Endothelial cell (in vitro differentiated cells): ENCODE results near the gene REX1BD. TPM values are rescaled to one million over a fixed set of nuclear protein-coding genes. Genes with fewer than 3 reads are reported as not detected.

Source experiments
- DNase-seq: peaks from one replicate; pipeline ENCODE4 v3.0.0; 2021; ENCODE audit warnings: low spot score
- H3K27ac Mint-ChIP-seq: one replicate; pipeline ENCODE4 v1.8.0; 2021; ENCODE audit warnings: mixed read lengths, inconsistent platforms; ENCODE audit not compliant: unreplicated experiment
- H3K27me3 Mint-ChIP-seq: one replicate; pipeline ENCODE4 v1.8.0; 2021; ENCODE audit warnings: mild to moderate bottlenecking, moderate library complexity, mixed read lengths, inconsistent platforms; ENCODE audit not compliant: unreplicated experiment
- H3K36me3 Mint-ChIP-seq: one replicate; pipeline ENCODE4 v1.8.0; 2021; ENCODE audit warnings: mild to moderate bottlenecking, low read depth, mixed read lengths, inconsistent platforms; ENCODE audit not compliant: unreplicated experiment
- H3K4me1 Mint-ChIP-seq: one replicate; pipeline ENCODE4 v1.8.0; 2021; ENCODE audit warnings: mild to moderate bottlenecking, mixed read lengths, inconsistent platforms; ENCODE audit not compliant: unreplicated experiment
- H3K4me3 Mint-ChIP-seq: one replicate; pipeline ENCODE4 v1.8.0; 2021; ENCODE audit warnings: mild to moderate bottlenecking, mixed read lengths, inconsistent platforms; ENCODE audit not compliant: unreplicated experiment
- H3K9me3 Mint-ChIP-seq: one replicate; pipeline ENCODE4 v1.8.0; 2021; ENCODE audit warnings: mixed read lengths, inconsistent platforms; ENCODE audit not compliant: unreplicated experiment
- total RNA-seq: library from RNA; stranded (reverse); fragmentation: NEBNext Ultra II Directional; extraction: Animal tissue kit (Norgen Biotek cat#: 25700); gene quantifications from one replicate; pipeline ENCODE4 v1.2.1, GENCODE V29; 2021; ENCODE audit not compliant: unreplicated experiment
- TF ChIP-seq, protein P1 (sequence below): fragments of 200-600 bp; sonication (generic); IDR thresholded peaks from one replicate; pipeline ENCODE4 v1.5.0; 2021; ENCODE audit warnings: antibody characterized with exemption; ENCODE audit not compliant: unreplicated experiment

The REX1BD gene
- total RNA-seq, 1 donor from 2014 or later = 88.8 TPM

DNA sequence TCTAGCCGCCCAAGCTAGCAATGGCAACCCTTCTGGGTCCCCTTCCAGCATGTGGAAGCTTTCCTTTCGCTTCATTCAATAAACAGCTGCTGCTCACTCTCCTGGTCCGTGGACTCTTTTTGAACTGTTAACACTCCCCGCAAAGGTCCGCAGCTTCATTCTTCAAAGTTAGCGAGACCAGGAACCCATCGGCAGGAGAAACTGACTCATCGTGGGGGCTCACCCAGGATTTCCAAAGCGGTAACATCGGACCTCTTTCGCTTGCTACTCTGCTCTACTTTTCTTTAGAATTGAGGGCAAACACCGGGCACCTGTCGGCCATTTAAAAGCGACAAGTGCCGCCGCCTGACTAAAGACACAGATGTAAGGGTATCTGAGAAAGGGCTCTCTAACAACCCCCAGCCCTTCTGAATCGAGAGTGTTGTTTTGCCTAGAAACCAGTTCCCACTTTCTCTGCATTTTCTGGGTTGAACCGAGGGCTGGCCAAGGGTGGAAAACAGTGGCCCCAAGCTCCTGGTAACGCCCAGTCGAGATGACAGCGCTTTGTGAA, 11.2 kb upstream of the REX1BD start:
- Mint-ChIP-seq H3K9me3 (no peaks in the 10 kb centered on the region), H3K4me1 (peaks cover 8% of the 10 kb centered on the region), H3K27ac (no peak overlapping the region), H3K27me3 (peaks cover 4% of the 10 kb centered on the region), H3K4me3 (no peak overlapping the region), H3K36me3 (peaks cover 18% of the 10 kb centered on the region)
- DNase-seq = no peak
- TF ChIP-seq, protein P1, sequence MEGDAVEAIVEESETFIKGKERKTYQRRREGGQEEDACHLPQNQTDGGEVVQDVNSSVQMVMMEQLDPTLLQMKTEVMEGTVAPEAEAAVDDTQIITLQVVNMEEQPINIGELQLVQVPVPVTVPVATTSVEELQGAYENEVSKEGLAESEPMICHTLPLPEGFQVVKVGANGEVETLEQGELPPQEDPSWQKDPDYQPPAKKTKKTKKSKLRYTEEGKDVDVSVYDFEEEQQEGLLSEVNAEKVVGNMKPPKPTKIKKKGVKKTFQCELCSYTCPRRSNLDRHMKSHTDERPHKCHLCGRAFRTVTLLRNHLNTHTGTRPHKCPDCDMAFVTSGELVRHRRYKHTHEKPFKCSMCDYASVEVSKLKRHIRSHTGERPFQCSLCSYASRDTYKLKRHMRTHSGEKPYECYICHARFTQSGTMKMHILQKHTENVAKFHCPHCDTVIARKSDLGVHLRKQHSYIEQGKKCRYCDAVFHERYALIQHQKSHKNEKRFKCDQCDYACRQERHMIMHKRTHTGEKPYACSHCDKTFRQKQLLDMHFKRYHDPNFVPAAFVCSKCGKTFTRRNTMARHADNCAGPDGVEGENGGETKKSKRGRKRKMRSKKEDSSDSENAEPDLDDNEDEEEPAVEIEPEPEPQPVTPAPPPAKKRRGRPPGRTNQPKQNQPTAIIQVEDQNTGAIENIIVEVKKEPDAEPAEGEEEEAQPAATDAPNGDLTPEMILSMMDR = no peak

DNA sequence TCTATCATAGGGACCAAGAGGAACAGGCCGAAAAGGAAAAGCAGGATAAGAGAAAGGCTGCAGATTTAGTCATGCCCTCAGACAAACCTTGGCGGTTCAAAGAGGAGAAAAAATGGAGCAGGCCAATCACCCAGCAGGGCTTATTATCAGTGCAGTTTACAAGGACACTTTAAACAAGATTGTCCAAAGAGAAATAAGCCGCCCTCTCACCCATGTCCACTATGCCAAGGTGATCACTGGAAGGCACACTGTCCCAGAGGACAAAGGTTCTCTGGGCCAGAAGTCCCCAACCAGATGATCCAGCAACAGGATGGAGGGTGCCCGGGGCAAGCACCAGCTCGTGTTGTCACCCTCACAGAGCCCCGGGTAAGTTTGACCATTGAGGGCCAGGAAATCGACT, 8.3 kb upstream of the REX1BD start:
- Mint-ChIP-seq H3K4me3 (no peak overlapping the region), H3K4me1 (peaks cover 8% of the 10 kb centered on the region), H3K27ac (no peak overlapping the region), H3K9me3 (no peaks in the 10 kb centered on the region), H3K36me3 (peaks cover under 1% of the 10 kb centered on the region), H3K27me3 (peaks cover 1% of the 10 kb centered on the region)
- DNase-seq = no peak
- TF ChIP-seq, protein P1 = no peak

- no peak for DNase-seq
- peak overlapping the region; percentile 84 for H3K27ac Mint-ChIP-seq
- peaks cover 38% of the 10 kb centered on the region for H3K4me1 Mint-ChIP-seq
- peaks cover 13% of the 10 kb centered on the region for H3K27me3 Mint-ChIP-seq
- peaks cover 12% of the 10 kb centered on the region for H3K36me3 Mint-ChIP-seq
- H3K4me3 Mint-ChIP-seq = no peak overlapping the region
- H3K9me3 Mint-ChIP-seq = no peaks in the 10 kb centered on the region
- TF ChIP-seq, protein P1 = no peak
Measured at GRCh38 chr19:18586306-18586705, 2.3 kb upstream of the REX1BD start.

DNA sequence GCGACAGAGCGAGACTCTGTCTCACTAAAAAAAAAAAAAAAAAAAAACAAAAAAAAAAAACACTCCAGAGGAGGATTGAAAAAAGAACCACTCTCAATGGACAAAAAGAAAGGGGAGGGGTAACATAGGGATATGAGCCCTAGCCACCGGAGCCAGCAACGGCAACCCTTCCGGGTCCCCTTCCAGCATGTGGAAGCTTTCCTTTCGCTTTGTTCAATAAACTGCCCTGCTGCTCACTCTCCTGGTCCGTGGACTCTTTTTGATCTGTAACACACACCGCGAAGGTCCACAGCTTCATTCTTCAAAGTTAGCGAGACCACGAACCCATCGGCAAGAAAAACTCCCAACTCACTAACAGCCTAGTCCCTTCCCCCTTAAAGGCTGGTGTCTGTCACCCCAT, 1.0 kb upstream of the REX1BD start:
- TF ChIP-seq, protein P1 = no peak
- no peak for DNase-seq
- peaks cover 12% of the 10 kb centered on the region for H3K36me3 Mint-ChIP-seq
- H3K4me1 Mint-ChIP-seq = peaks cover 38% of the 10 kb centered on the region
- peaks cover 14% of the 10 kb centered on the region for H3K27me3 Mint-ChIP-seq
- H3K9me3 Mint-ChIP-seq = no peaks in the 10 kb centered on the region
- H3K4me3 Mint-ChIP-seq = peak overlapping the region; percentile 91
- peak overlapping the region; percentile 86 for H3K27ac Mint-ChIP-seq

- TF ChIP-seq, protein P1 = no peak
- Mint-ChIP-seq H3K36me3 (peaks cover 12% of the 10 kb centered on the region), H3K27me3 (peaks cover 18% of the 10 kb centered on the region), H3K9me3 (no peaks in the 10 kb centered on the region), H3K27ac (peak overlapping the region; percentile 86), H3K4me3 (peak overlapping the region; percentile 91), H3K4me1 (peaks cover 38% of the 10 kb centered on the region)
- DNase-seq = no peak
Measured at GRCh38 chr19:18587962-18588610, 512 bp upstream of the REX1BD start.
